GM18511 (cell line): Measurements from ENCODE around the gene SERPINH1.

Source experiments
- ATAC-seq: cut with Tn5 transposase; IDR thresholded peaks from one replicate; pipeline ENCODE4 v1.9.1; 2021; ENCODE audit warnings: mild to moderate bottlenecking, moderate library complexity; ENCODE audit not compliant: unreplicated experiment

The SERPINH1 gene

GRCh38 chr11:75554258-75555022, 7.6 kb upstream of the SERPINH1 start:
- no peak for ATAC-seq

- ATAC-seq, result no peak
Observed at GRCh38 chr11:75555079-75555811, 6.8 kb upstream of the SERPINH1 start.

- no peak for ATAC-seq
Observed at GRCh38 chr11:75556275-75556674, 5.8 kb upstream of the SERPINH1 start.

GRCh38 chr11:75557666-75558494, 4.2 kb upstream of the SERPINH1 start:
- no peak for ATAC-seq

GRCh38 chr11:75558939-75559843, 2.9 kb upstream of the SERPINH1 start:
- ATAC-seq, result no peak

GRCh38 chr11:75560644-75561043, 1.4 kb upstream of the SERPINH1 start:
- no peak for ATAC-seq

- no peak for ATAC-seq
Observed at GRCh38 chr11:75561426-75562047, 516 bp upstream of the SERPINH1 start.

GRCh38 chr11:75562836-75563484, 907 bp downstream of the SERPINH1 start:
- no peak for ATAC-seq

- no peak for ATAC-seq
Observed at GRCh38 chr11:75563501-75563977, 1.5 kb downstream of the SERPINH1 start.

GRCh38 chr11:75563978-75564552, 2.0 kb downstream of the SERPINH1 start:
- no peak for ATAC-seq

- no peak for ATAC-seq
Observed at GRCh38 chr11:75565221-75565814, 3.3 kb downstream of the SERPINH1 start.

GRCh38 chr11:75565916-75566762, 4.1 kb downstream of the SERPINH1 start:
- ATAC-seq, result no peak

GRCh38 chr11:75566763-75567279, 4.8 kb downstream of the SERPINH1 start:
- no peak for ATAC-seq

- ATAC-seq, result no peak
Observed at GRCh38 chr11:75567971-75568370, 5.9 kb downstream of the SERPINH1 start.

- no peak for ATAC-seq
Observed at GRCh38 chr11:75568616-75569219, 6.7 kb downstream of the SERPINH1 start.

- no peak for ATAC-seq
Observed at GRCh38 chr11:75570559-75571139, 8.6 kb downstream of the SERPINH1 start.

- no peak for ATAC-seq
Observed at GRCh38 chr11:75571625-75572024, 9.6 kb downstream of the SERPINH1 start.
